GM19463 (cell line): ENCODE data around the gene UNC5CL.

Experiments
- ATAC-seq: cut with Tn5 transposase; IDR thresholded peaks from one replicate; pipeline ENCODE4 v1.9.1; 2021; ENCODE audit warnings: mild to moderate bottlenecking, moderate library complexity; ENCODE audit not compliant: unreplicated experiment

Gene UNC5CL

GRCh38 chr6:41063884-41064285 is 24.9 kb upstream of the UNC5CL start:
- ATAC-seq, result no peak

GRCh38 chr6:41062056-41062455 is 23.0 kb upstream of the UNC5CL start:
- no peak for ATAC-seq

GRCh38 chr6:41061196-41061726 is 22.2 kb upstream of the UNC5CL start:
- no peak for ATAC-seq

GRCh38 chr6:41059556-41059955 is 20.5 kb upstream of the UNC5CL start:
- no peak for ATAC-seq

GRCh38 chr6:41058783-41059181 is 19.8 kb upstream of the UNC5CL start:
- no peak for ATAC-seq

- ATAC-seq, result no peak
Measured at GRCh38 chr6:41056768-41057490, 17.9 kb upstream of the UNC5CL start.

- no peak for ATAC-seq
Measured at GRCh38 chr6:41055149-41055548, 16.1 kb upstream of the UNC5CL start.

- ATAC-seq, result no peak
Measured at GRCh38 chr6:41054511-41054910, 15.5 kb upstream of the UNC5CL start.

GRCh38 chr6:41053041-41053440 is 14.0 kb upstream of the UNC5CL start, which contains the start of gene APOBEC2:
TSS of gene APOBEC2 (plus strand) at chr6:41053202. CDS start at chr6:41053348, 146 bp downstream.
- no peak for ATAC-seq

GRCh38 chr6:41051873-41052272 is 12.9 kb upstream of the UNC5CL start:
- ATAC-seq, result no peak

GRCh38 chr6:41050536-41050935 is 11.5 kb upstream of the UNC5CL start:
- no peak for ATAC-seq

GRCh38 chr6:41049955-41050354 is 10.9 kb upstream of the UNC5CL start:
- no peak for ATAC-seq

- no peak for ATAC-seq
Measured at GRCh38 chr6:41049521-41049920, 10.5 kb upstream of the UNC5CL start.

GRCh38 chr6:41047745-41048732 is 9.0 kb upstream of the UNC5CL start:
- ATAC-seq, result no peak

GRCh38 chr6:41047306-41047705 is 8.3 kb upstream of the UNC5CL start:
- no peak for ATAC-seq

- ATAC-seq, result no peak
Measured at GRCh38 chr6:41046084-41046483, 7.1 kb upstream of the UNC5CL start.

- no peak for ATAC-seq
Measured at GRCh38 chr6:41045664-41046063, 6.6 kb upstream of the UNC5CL start.

- no peak for ATAC-seq
Measured at GRCh38 chr6:41043151-41043550, 4.1 kb upstream of the UNC5CL start.

GRCh38 chr6:41042226-41043055 is 3.4 kb upstream of the UNC5CL start, which contains the start of gene TSPO2:
TSS of gene TSPO2 (plus strand) at chr6:41042467. CDS start at chr6:41042986, 519 bp downstream.
- no peak for ATAC-seq

GRCh38 chr6:41040940-41041536 is 2.0 kb upstream of the UNC5CL start:
- ATAC-seq, result no peak
